ENCODE measurements around the gene CGB8. TPM values are rescaled to one million over a fixed set of nuclear protein-coding genes. Genes with fewer than 3 reads are reported as not detected.

The CGB8 gene
- total RNA-seq, 1 experiment from 2014 or later, result 0.34 TPM

GRCh38 chr19:48999481-49000325 lies 49.2 kb downstream of the CGB8 start:
- intact Hi-C loops (cut with micrococcal nuclease), result loop anchor here (2.0 to 5.0 kb wide), 2 partner anchors 209 to 223 kb away; no protein-coding TSS in a partner anchor
- no peak for TF ChIP-seq REST (IDR thresholded peaks at IDR 0.05; ENCODE audit: low read depth)
- no peak for TF ChIP-seq ZFX (IDR thresholded peaks at IDR 0.05)
- no peak for TF ChIP-seq ZNF274 (IDR thresholded peaks at IDR 0.05; ENCODE audit: low read depth, low read length)
- TF ChIP-seq EGR1 (IDR thresholded peaks at IDR 0.05; ENCODE audit: low read depth), result no peak
- no peak for TF ChIP-seq ATF3 (IDR thresholded peaks at IDR 0.05)
- no peak for TF ChIP-seq ZBTB33 (IDR thresholded peaks at IDR 0.05; ENCODE audit: extremely low read depth, insufficient replicate concordance, low read length)
- no peak for TF ChIP-seq MAX (IDR thresholded peaks at IDR 0.05)
- TF ChIP-seq CBX3 (IDR thresholded peaks at IDR 0.05; ENCODE audit: low read depth), result no peak
- no peak for TF ChIP-seq POLR2AphosphoS5 (IDR thresholded peaks at IDR 0.05; ENCODE audit: low read depth, low read length)
- no peak for TF ChIP-seq POLR2A (IDR thresholded peaks at IDR 0.05; ENCODE audit: borderline replicate concordance, extremely low read depth, insufficient read depth, insufficient read length)
- peak; percentile 75 for TF ChIP-seq TCF7L2 (IDR thresholded peaks at IDR 0.05; ENCODE audit: borderline replicate concordance, extremely low read depth, insufficient read depth, insufficient read length)
- TF ChIP-seq FOSL1 (IDR thresholded peaks at IDR 0.05; ENCODE audit: low read depth), result no peak
- no peak for TF ChIP-seq CEBPB (IDR thresholded peaks at IDR 0.05; ENCODE audit: low read depth)
- TF ChIP-seq RAD21 (IDR thresholded peaks at IDR 0.05; ENCODE audit: low read depth), result peak; percentile 58
- TF ChIP-seq SRF (IDR thresholded peaks at IDR 0.05; ENCODE audit: low read depth), result no peak
- TF ChIP-seq ELF1 (IDR thresholded peaks at IDR 0.05; ENCODE audit: borderline replicate concordance, low read depth), result no peak
- TF ChIP-seq CTCF (IDR thresholded peaks at IDR 0.05 in 2 of 3, conservative IDR thresholded peaks at IDR 0.05 in 1 of 3; ENCODE audit: borderline replicate concordance in 1 of 3, insufficient read depth in 1 of 3, low read depth in 2 of 3, low read length in 2 of 3), result peak; percentile 48 to 79 (median 78); a peak in 5 of 6 replicates
- no peak for TF ChIP-seq SP1 (IDR thresholded peaks at IDR 0.05; ENCODE audit: low read depth)
- no peak for TF ChIP-seq EZH2 (IDR thresholded peaks at IDR 0.05)
- BruUV-seq (replicated peaks), result no TSS peak
- peaks cover 14% of the 10 kb centered on the region; the same call in 1 of the 2 replicates for H4K20me1 ChIP-seq (ENCODE audit: insufficient read depth)
- no peak overlapping the region for H3K27ac ChIP-seq (ENCODE audit: low read depth, low read length)
- no peak overlapping the region for H3K4me2 ChIP-seq (ENCODE audit: low read length)
- ChIA-PET CTCF (interaction anchor here (0.6 to 2.3 kb wide), 15 partner anchors 10 to 208 kb away, joined by 3 to 19 read pairs (median 4); partner anchors contain the start of genes CGB7 and NTF4), POLR2A (no interaction called here), RAD21 (ENCODE audit: low non-redundant PET in 1 of 2, low total read pairs in 2 of 2, uncharacterized antibody in 2 of 2, unreplicated experiment in 2 of 2) (no interaction called here)
- H3K9me2 ChIP-seq (ENCODE audit: insufficient read depth), result no peaks in the 10 kb centered on the region
- no peak overlapping the region for H3K4me3 ChIP-seq (replicated peaks in 1 of 2; ENCODE audit: low read depth in 1 of 2, low read length in 2 of 2)
- H3K4me1 ChIP-seq (ENCODE audit: control insufficient read depth in 1 of 2, insufficient read depth in 2 of 2, low read length in 2 of 2), result peaks cover 9 to 22% of the 10 kb centered on the region in 2 experiments
- ATAC-seq, result peak; percentile 75
- H3K79me2 ChIP-seq (ENCODE audit: insufficient read depth, low read length), result peaks cover 81% of the 10 kb centered on the region
- H3K9ac ChIP-seq (ENCODE audit: low read length), result no peak overlapping the region
- H3K9me3 ChIP-seq (ENCODE audit: control insufficient read depth in 1 of 2, insufficient read depth in 1 of 2, low read depth in 1 of 2, low read length in 2 of 2), result no peaks in the 10 kb centered on the region
- no peak overlapping the region for H2AFZ ChIP-seq (ENCODE audit: low read depth, low read length, poor library complexity, severe bottlenecking)
- H3K27me3 ChIP-seq (ENCODE audit: insufficient read depth, low read length), result no peaks in the 10 kb centered on the region
- H3K36me3 ChIP-seq (ENCODE audit: control insufficient read depth in 1 of 2, insufficient read depth in 2 of 2, low read length in 2 of 2), result peaks cover 20 to 40% of the 10 kb centered on the region in 2 experiments; a peak in 3 of 4 replicates
- no peak for DNase-seq (ENCODE audit: low read depth, low spot score)
